Endodermal cell (in vitro differentiated cells): ENCODE results near the gene NR5A1. TPM values are rescaled to one million over a fixed set of nuclear protein-coding genes. Genes with fewer than 3 reads are reported as not detected.

Experiments
- DNase-seq: peaks from one replicate; pipeline ENCODE4 v3.0.0-alpha.2; 2017
- H3K27ac ChIP-seq: 2 replicates; pipeline ENCODE4 v1.5.1; 2013; ENCODE audit warnings: mild to moderate bottlenecking, low read depth, low read length, moderate library complexity
- H3K27me3 ChIP-seq: 2 replicates; pipeline ENCODE4 v1.6.1; 2013; ENCODE audit warnings: mild to moderate bottlenecking, low read length, moderate library complexity; ENCODE audit not compliant: insufficient read depth, control insufficient read depth, poor library complexity, severe bottlenecking
- H3K36me3 ChIP-seq: 2 replicates; pipeline ENCODE4 v1.7.0; 2013; ENCODE audit warnings: mild to moderate bottlenecking, low read length, moderate library complexity; ENCODE audit not compliant: control insufficient read depth, insufficient read depth
- H3K4me1 ChIP-seq: one replicate; pipeline ENCODE4 v1.7.0; 2013; ENCODE audit warnings: low read length; ENCODE audit not compliant: control insufficient read depth, insufficient read depth
- H3K4me3 ChIP-seq: 2 replicates; pipeline ENCODE4 v1.5.1; 2013; ENCODE audit warnings: mild to moderate bottlenecking, low read length, moderate library complexity
- H3K9ac ChIP-seq: 2 replicates; pipeline ENCODE4 v1.6.1; 2013; ENCODE audit warnings: mild to moderate bottlenecking, low read length, moderate library complexity; ENCODE audit not compliant: poor library complexity, severe bottlenecking; ENCODE audit errors: extremely low read depth
- H3K9me3 ChIP-seq: 2 replicates; pipeline ENCODE4 v1.6.1; 2013; ENCODE audit warnings: mild to moderate bottlenecking, low read length, moderate library complexity; ENCODE audit not compliant: control insufficient read depth
- H3K27ac Mint-ChIP-seq: 2 replicates; pipeline ENCODE4 v1.8.0; 2020; ENCODE audit warnings: mixed read lengths
- H3K27me3 Mint-ChIP-seq: 2 replicates; pipeline ENCODE4 v1.8.0; 2021; ENCODE audit warnings: mild to moderate bottlenecking, mixed read lengths; ENCODE audit not compliant: insufficient read depth
- H3K36me3 Mint-ChIP-seq: 2 replicates; pipeline ENCODE4 v1.8.0; 2020; ENCODE audit warnings: low read depth, mixed read lengths
- H3K4me1 Mint-ChIP-seq: 2 replicates; pipeline ENCODE4 v1.8.0; 2020; ENCODE audit warnings: mixed read lengths
- H3K4me3 Mint-ChIP-seq: 2 replicates; pipeline ENCODE4 v1.8.0; 2020; ENCODE audit warnings: mild to moderate bottlenecking, moderate library complexity, mixed read lengths
- H3K9me3 Mint-ChIP-seq: 2 replicates; pipeline ENCODE4 v1.8.0; 2020; ENCODE audit warnings: mild to moderate bottlenecking, mixed read lengths
- WGBS, 2 experiments: methylation state at CpG; one replicate each; pipeline versions ENCODE4 v1.1.5 to v1.1.7; 2013; ENCODE audit warnings: missing lambda C conversion rate in 2 of 2, mixed read lengths in 1 of 2; ENCODE audit not compliant: insufficient coverage in 1 of 2, insufficient read length in 1 of 2; 5-methylcytosine and 5-hydroxymethylcytosine counted together
- total RNA-seq, 2 donors: library from RNA; stranded (reverse); fragmentation: NEBNext Ultra II Directional in 1 of 2; extraction: Animal tissue kit (Norgen Biotek cat#: 25700) in 1 of 2; gene quantifications; 2 replicates in 1 of 2; 3 replicates in 1 of 2; pipeline ENCODE4 v1.2.1, GENCODE V29; 2021
- TF ChIP-seq, protein P1 (sequence below): fragments of 200-600 bp; sonication (generic); conservative IDR thresholded peaks from 2 replicates; pipeline ENCODE4 v1.5.0; 2021; ENCODE audit warnings: antibody characterized with exemption, mild to moderate bottlenecking

Gene NR5A1
- total RNA-seq, 2 donors from 2014 or later, result 0.37 TPM; not detected in 1

DNA sequence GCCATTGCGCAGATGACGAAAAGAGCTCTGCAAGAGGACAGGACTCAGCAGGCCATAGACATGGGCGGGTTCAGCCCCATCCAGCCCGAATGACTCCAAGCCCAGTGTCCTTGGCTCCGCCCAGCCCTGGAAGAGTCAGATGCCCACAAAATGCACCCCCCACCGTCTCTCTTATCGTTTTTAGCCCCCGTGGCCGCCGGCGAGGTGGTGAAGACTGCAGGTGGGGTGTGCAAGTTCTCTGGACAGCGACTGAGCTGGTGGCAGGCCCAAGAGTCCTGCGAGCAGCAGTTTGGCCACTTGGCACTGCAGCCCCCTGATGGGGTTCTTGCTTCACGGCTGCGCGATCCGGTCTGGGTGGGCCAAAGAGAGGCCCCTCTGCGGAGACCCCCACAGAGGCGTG is 54.9 kb downstream of the NR5A1 start:
- H3K27ac ChIP-seq, result no peak overlapping the region
- no peaks in the 10 kb centered on the region for H3K36me3 ChIP-seq
- peaks cover 6% of the 10 kb centered on the region for H3K4me1 ChIP-seq
- peak; percentile 47 for DNase-seq
- Mint-ChIP-seq H3K27ac (no peak overlapping the region), H3K4me3 (no peak overlapping the region), H3K9me3 (no peaks in the 10 kb centered on the region), H3K36me3 (no peaks in the 10 kb centered on the region), H3K4me1 (peaks cover 6% of the 10 kb centered on the region), H3K27me3 (peaks cover 39% of the 10 kb centered on the region)
- TF ChIP-seq, protein P1, sequence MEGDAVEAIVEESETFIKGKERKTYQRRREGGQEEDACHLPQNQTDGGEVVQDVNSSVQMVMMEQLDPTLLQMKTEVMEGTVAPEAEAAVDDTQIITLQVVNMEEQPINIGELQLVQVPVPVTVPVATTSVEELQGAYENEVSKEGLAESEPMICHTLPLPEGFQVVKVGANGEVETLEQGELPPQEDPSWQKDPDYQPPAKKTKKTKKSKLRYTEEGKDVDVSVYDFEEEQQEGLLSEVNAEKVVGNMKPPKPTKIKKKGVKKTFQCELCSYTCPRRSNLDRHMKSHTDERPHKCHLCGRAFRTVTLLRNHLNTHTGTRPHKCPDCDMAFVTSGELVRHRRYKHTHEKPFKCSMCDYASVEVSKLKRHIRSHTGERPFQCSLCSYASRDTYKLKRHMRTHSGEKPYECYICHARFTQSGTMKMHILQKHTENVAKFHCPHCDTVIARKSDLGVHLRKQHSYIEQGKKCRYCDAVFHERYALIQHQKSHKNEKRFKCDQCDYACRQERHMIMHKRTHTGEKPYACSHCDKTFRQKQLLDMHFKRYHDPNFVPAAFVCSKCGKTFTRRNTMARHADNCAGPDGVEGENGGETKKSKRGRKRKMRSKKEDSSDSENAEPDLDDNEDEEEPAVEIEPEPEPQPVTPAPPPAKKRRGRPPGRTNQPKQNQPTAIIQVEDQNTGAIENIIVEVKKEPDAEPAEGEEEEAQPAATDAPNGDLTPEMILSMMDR, result no peak
- H3K27me3 ChIP-seq, result peaks cover 37% of the 10 kb centered on the region
- H3K9ac ChIP-seq, result no peak overlapping the region
- no peaks in the 10 kb centered on the region for H3K9me3 ChIP-seq
- H3K4me3 ChIP-seq, result no peak overlapping the region
- WGBS, 2 experiments, result 92% methylated on average over 11 to 19 of the region's 19 CpGs

DNA sequence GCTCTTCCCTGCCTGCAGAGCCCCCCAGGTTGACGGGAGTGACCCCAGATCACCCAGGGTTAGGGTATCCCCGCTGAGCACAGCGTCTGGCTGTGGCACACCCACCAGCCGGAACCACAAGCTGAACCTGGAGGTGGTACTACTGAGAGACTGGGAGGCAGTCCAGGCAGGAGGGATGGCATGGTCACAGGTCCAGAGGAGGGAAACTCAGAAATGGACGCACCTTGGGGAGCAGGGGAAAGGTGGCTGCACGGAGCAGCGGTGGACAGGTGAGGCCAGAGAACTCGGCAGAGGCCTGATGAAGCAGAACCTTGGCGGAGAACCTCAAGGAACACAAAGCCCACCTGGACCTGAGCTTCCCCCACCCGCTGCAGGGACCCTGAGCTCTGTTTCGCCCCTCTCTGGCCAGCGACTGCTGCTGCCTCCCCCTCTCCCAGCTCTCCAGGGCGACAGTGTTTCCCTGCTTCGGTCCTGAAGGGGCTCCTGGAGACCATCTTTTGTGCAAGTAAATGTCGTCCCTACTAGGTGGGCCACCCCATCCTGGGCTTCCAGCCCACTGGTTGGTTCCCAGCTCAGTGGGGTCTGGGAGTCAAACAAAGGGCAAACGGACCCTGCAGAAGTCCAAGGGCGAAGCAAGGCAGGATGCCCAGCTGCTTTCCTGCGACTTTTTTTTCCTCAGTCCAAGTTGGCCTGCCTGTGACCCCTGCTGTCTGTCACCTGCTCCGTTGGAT is 56.1 kb downstream of the NR5A1 start:
- Histone ChIP-seq H3K4me3 (peak overlapping the region; percentile 66), H3K9ac (no peak overlapping the region), H3K27me3 (peaks cover 37% of the 10 kb centered on the region), H3K4me1 (peaks cover 6% of the 10 kb centered on the region), H3K36me3 (no peaks in the 10 kb centered on the region), H3K9me3 (no peaks in the 10 kb centered on the region), H3K27ac (no peak overlapping the region)
- 64 to 70% methylated on average over 14 to 19 of the region's 19 CpGs for WGBS, 2 experiments
- H3K9me3 Mint-ChIP-seq, result no peaks in the 10 kb centered on the region
- no peaks in the 10 kb centered on the region for H3K36me3 Mint-ChIP-seq
- no peak overlapping the region for H3K27ac Mint-ChIP-seq
- TF ChIP-seq, protein P1, result no peak
- peak overlapping the region; percentile 52 for H3K4me3 Mint-ChIP-seq
- peaks cover 39% of the 10 kb centered on the region for H3K27me3 Mint-ChIP-seq
- peak; percentile 63 for DNase-seq
- H3K4me1 Mint-ChIP-seq, result peaks cover 8% of the 10 kb centered on the region

DNA sequence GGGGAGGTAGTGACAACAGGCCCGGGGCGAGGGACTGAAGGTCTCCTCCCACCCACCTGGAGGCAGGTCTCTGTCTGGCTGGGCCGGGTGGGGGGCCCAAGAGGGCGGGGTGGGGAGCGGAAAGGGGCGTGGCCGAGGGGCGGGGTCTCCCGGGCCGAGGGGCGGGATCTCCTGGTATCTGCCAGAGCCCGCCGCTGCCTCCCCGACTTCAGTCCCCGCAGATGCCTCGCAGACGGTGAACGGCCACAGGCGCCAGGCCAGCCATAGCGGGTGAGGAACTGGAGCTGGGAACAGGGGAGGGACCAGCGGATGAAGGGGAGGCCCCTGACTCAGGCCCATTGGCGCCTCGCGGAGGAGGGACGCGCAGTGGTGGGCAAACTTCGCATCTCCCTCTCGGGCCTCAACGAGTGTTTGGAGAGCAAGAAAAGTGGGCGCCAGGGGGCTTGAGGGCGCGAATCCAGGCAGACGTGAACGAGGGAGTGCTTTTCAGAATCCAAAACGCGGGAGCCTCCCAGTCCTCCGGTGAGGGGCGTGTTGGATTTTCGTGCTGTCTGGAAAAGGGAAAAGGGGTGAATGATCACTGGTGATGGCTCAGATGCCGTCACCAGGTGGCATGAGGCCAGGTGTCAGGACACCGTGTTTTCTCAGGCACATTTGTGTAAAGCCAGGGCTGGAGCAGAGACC is 56.8 kb downstream of the NR5A1 start, which contains the start of gene ADGRD2:
TSS of gene ADGRD2 (plus strand) at position 211 of the 684 bp plus-strand sequence. CDS start 1,216 bp downstream, outside the sequence.
- Mint-ChIP-seq H3K27me3 (peaks cover 39% of the 10 kb centered on the region), H3K4me1 (peaks cover 8% of the 10 kb centered on the region), H3K9me3 (no peaks in the 10 kb centered on the region), H3K4me3 (peak within 1 kb of the TSS; percentile 52), H3K36me3 (no peaks in the 10 kb centered on the region), H3K27ac (peak within 1 kb of the TSS; percentile 45)
- Histone ChIP-seq H3K9me3 (no peaks in the 10 kb centered on the region), H3K4me3 (peak within 1 kb of the TSS; percentile 66), H3K27ac (no peak within 1 kb of the TSS), H3K9ac (no peak within 1 kb of the TSS), H3K36me3 (no peaks in the 10 kb centered on the region), H3K27me3 (peaks cover 37% of the 10 kb centered on the region), H3K4me1 (peaks cover 6% of the 10 kb centered on the region)
- TF ChIP-seq, protein P1, result peak; percentile 19
- 9 to 10% methylated on average over 26 to 41 of the region's 41 CpGs for WGBS, 2 experiments
- peak; percentile 97 for DNase-seq
